HG02981 (cell line): ENCODE data around the gene TMEM116.
"Not testable (repeated sequence)": the region's sequence is repeated elsewhere in the genome, so short reads cannot be mapped to it uniquely, and the experiment has no call there.

Experiments
- ATAC-seq: cut with Tn5 transposase; IDR thresholded peaks from one replicate; pipeline ENCODE4 v1.9.1; 2021; ENCODE audit warnings: mild to moderate bottlenecking, moderate library complexity; ENCODE audit not compliant: unreplicated experiment

The TMEM116 gene

GRCh38 chr12:111980598-111980997, 32.4 kb downstream of the TMEM116 start:
- no peak for ATAC-seq

- no peak for ATAC-seq
These were observed 34.4 kb downstream of the TMEM116 start for GRCh38 chr12:111978545-111978944.

GRCh38 chr12:111976860-111977259, 36.1 kb downstream of the TMEM116 start:
- no peak for ATAC-seq

- ATAC-seq, result no peak
These were observed 36.7 kb downstream of the TMEM116 start for GRCh38 chr12:111976291-111976690.

GRCh38 chr12:111975161-111975931, 37.6 kb downstream of the TMEM116 start:
- no peak for ATAC-seq

- no peak for ATAC-seq
These were observed 41.2 kb downstream of the TMEM116 start for GRCh38 chr12:111971800-111972199.

- no peak for ATAC-seq
These were observed 48.0 kb downstream of the TMEM116 start for GRCh38 chr12:111964935-111965334.

- not testable (repeated sequence) for ATAC-seq
These were observed 53.4 kb downstream of the TMEM116 start for GRCh38 chr12:111959518-111959917.

- not testable (repeated sequence) for ATAC-seq
These were observed 55.7 kb downstream of the TMEM116 start for GRCh38 chr12:111957224-111957623.

GRCh38 chr12:111954969-111955368, 58.0 kb downstream of the TMEM116 start:
- no peak for ATAC-seq

GRCh38 chr12:111953455-111953854, 59.5 kb downstream of the TMEM116 start:
- ATAC-seq, result no peak

- ATAC-seq, result not testable (repeated sequence)
These were observed 60.7 kb downstream of the TMEM116 start for GRCh38 chr12:111952084-111952787.

- ATAC-seq, result not testable (repeated sequence)
These were observed 61.8 kb downstream of the TMEM116 start for GRCh38 chr12:111950961-111951676.

GRCh38 chr12:111943929-111944328, 69.0 kb downstream of the TMEM116 start:
- ATAC-seq, result no peak

- no peak for ATAC-seq
These were observed 70.4 kb downstream of the TMEM116 start for GRCh38 chr12:111942557-111942956.

GRCh38 chr12:111937429-111937828, 75.5 kb downstream of the TMEM116 start:
- ATAC-seq, result no peak

- ATAC-seq, result no peak
These were observed 76.1 kb downstream of the TMEM116 start for GRCh38 chr12:111936869-111937268.

GRCh38 chr12:111932241-111932640, 80.7 kb downstream of the TMEM116 start:
- ATAC-seq, result no peak

- no peak for ATAC-seq
These were observed 85.6 kb downstream of the TMEM116 start for GRCh38 chr12:111927346-111927745.

- no peak for ATAC-seq
These were observed 86.3 kb downstream of the TMEM116 start for GRCh38 chr12:111926631-111927030.

- no peak for ATAC-seq
These were observed 87.8 kb downstream of the TMEM116 start for GRCh38 chr12:111925171-111925570.

- no peak for ATAC-seq
These were observed 105.2 kb downstream of the TMEM116 start for GRCh38 chr12:111907740-111908139.
